ENCODE data around the gene WASF1.

Gene WASF1

GRCh38 chr6:110179406-110180227 lies at the start of gene WASF1:
TSS of gene WASF1 (minus strand) at chr6:110179670. CDS start at chr6:110127601, 52,069 bp downstream.
- DNase-seq = peak; percentile 91

GRCh38 chr6:110226261-110226660 lies 46.8 kb upstream of the WASF1 start:
- DNase-seq = no peak

- DNase-seq = no peak
Measured at GRCh38 chr6:110221738-110222137, 42.3 kb upstream of the WASF1 start.

DNA sequence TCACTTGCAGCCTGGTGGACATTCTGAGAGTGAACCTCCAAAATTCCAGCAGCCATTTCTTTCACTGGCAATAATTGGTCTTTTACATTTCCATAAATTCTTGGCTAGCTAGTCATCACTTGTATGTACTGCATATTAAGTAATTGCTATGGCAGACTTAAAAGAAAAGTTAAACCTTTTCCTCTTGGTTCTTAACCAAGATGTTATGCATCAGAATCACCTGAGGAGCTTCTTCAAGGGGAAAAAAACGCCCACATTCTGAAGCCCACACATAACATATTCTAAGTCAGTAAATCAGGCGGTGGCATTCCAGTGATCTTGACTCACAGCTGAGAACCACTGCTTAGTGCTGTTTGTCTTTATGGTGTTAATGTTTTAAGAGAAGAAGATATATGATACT lies 37.8 kb upstream of the WASF1 start:
- no peak for DNase-seq

GRCh38 chr6:110216140-110216539 lies 36.7 kb upstream of the WASF1 start:
- no peak for DNase-seq

GRCh38 chr6:110214338-110214737 lies 34.9 kb upstream of the WASF1 start:
- DNase-seq = no peak

DNA sequence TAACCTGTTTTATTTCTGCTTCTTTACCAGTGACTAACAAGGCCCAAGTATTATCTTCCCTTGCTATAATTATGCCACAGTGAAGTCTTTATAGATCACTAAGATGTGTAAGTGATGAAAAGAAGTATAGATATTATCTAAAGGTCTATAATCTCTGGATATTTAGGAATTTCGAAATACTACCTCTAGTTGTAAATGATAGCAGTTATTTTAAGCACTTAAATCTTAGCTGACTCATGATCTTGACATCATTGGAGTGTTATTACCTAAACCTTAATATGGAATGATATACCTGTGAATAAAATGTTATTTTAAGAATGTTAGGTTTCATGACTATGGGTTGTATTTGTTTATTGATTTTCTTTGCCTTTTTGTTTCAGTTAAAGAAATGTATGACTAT lies 32.3 kb upstream of the WASF1 start:
- no peak for DNase-seq

GRCh38 chr6:110207652-110208051 lies 28.2 kb upstream of the WASF1 start:
- DNase-seq = no peak

DNA sequence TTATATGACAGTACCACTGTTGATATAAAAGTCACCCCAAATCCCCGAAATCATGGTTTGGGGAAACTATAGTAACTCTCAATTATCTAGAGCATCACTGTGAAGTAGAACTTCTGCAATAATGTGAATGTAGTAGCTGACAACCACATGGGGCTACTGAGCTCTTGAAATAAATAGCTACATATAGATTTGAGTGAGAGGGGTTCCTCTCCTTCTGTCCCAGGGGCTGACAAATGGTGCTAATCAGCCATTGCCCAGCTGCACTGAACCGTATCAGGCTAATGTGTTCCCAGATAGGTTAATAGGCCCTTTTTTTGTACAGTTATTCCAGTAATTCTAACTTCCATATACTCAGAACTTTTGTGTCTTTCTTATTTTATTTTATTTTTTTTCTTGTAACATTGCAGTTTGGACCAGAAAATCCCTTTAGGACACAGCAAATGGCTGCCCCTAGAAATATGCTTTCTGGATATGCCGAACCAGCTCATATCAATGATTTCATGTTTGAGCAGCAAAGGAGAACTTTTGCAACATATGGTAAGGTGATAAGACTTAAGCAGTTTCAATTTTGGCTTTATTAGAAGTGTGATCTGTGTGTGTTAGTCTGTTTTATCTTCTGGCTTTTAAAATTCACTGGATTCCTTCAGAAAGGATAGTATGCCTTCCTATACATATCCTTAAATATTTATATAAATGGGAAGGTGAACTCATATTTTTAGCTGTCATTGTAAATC lies 21.8 kb upstream of the WASF1 start:
- DNase-seq = no peak

DNA sequence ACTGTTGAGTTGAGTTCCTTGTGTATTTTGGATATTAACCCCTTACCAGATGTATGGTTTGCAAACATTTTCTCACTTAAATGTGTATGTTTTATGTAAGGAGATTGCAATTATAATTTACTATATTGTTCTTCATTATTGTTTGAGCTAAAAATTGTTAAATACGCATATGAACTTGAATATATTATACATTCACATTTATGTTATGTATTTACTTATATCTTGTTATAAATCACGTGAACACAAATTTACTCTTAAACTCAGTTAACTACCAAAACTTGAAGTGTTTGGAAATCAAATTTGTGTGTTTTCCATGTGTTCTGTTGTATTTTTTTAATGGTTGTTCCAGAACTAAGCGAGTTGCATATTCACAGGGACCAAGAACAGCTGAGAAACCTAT lies 19.1 kb upstream of the WASF1 start:
- DNase-seq = no peak

GRCh38 chr6:110196874-110197273 lies 17.4 kb upstream of the WASF1 start:
- no peak for DNase-seq

GRCh38 chr6:110195639-110196038 lies 16.2 kb upstream of the WASF1 start:
- DNase-seq = no peak

DNA sequence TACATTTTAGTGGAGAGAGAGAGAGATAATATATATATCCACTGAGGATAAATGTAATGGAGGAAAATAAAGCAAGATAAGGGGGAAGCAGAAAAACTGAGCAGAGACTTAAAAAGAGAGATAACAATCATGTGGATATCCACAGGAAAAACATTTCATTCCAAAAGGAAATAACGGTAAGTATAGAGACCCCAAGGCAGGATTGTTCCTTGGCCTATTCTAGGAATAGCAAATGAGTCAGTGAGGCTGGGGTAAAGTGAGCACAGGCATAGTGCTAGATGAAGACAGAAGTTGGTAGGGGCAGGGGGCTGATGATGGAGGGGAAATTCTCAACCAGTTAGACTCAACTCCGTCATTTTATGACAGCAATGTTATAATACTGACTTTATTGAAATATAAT lies 12.0 kb upstream of the WASF1 start:
- DNase-seq = no peak

DNA sequence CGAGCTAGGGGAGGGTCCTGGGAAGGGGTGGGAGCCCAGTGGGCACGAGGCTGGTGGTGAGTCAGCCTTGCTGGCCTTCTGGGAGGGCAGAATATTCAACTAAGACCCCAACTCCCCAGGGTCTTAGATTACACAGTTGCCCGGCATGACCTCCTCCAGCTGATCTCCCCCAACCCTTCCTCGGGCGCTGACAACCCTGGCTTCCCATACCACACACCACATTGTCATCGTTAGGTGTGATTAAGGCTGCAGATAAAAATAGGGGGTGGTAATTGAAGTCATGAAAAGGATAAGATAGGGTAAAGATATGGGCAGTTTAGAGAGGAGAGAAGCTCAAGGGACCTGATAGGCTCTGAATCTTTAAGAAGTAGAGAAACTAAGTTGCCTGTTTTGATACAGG lies 11.3 kb upstream of the WASF1 start:
- no peak for DNase-seq

DNA sequence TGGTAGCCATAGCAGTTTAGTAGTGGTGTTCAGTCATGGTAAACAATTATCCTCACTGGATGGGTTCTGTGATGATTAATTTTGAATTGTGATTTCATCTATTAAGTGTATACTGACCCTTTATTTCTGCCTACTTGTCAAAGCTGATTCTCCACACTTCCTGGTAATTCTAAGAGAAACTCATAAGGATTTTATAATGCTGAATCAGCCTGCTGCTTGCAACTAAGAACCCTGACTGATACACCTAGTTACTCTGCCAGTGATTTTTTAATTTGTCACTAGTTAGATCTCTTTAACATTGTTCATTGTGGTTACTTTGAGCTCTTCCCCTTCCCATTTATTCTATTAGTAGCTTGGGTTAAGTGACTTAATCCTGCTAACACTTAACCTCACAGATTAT lies 9.3 kb upstream of the WASF1 start:
- DNase-seq = no peak

DNA sequence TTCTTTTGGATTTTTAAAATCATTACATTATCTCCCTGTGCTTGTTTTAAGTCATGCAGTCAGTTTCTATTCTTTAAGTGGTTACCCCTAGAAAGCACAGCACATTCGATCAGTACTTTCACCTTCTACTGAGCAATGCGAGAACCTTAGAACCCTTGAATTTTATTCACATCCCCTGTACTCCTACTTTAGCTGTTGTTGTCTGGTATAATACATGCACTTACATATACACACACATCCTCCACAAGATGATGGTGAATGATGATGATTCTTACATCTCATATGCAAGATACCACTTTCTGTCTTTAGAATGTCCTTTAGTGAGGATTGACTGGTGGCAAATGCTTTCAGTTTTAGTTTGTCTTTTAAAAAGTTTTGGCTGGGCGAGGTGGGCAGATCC lies 6.4 kb upstream of the WASF1 start:
- no peak for DNase-seq

DNA sequence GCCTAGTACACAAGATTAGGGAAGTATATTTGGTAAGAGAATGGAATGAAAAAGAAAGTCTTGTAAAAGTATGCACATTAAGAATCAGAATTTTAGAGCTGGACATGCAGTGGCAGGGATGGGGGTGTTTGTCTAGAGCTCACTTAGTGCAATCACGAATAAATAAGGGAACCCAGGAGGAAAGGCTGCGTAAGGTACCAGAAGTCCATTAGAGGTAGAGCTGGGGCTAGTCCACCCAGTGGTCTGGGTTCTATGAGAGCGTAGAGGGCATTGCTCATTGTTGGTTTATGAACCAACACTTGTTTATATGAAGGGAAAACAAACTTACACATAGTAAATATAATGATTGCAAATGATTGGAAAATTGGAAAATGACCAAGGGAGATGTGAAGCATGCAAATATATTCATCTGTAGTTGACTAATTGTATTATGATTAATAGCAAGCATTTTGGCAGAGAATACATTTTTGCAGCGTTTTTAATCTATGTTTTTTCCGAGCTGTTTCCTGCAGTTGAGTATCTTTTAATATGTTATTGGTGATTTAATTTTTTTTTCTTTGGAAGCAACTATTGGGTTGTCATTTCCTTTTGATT lies 3.9 kb upstream of the WASF1 start:
- no peak for DNase-seq

DNA sequence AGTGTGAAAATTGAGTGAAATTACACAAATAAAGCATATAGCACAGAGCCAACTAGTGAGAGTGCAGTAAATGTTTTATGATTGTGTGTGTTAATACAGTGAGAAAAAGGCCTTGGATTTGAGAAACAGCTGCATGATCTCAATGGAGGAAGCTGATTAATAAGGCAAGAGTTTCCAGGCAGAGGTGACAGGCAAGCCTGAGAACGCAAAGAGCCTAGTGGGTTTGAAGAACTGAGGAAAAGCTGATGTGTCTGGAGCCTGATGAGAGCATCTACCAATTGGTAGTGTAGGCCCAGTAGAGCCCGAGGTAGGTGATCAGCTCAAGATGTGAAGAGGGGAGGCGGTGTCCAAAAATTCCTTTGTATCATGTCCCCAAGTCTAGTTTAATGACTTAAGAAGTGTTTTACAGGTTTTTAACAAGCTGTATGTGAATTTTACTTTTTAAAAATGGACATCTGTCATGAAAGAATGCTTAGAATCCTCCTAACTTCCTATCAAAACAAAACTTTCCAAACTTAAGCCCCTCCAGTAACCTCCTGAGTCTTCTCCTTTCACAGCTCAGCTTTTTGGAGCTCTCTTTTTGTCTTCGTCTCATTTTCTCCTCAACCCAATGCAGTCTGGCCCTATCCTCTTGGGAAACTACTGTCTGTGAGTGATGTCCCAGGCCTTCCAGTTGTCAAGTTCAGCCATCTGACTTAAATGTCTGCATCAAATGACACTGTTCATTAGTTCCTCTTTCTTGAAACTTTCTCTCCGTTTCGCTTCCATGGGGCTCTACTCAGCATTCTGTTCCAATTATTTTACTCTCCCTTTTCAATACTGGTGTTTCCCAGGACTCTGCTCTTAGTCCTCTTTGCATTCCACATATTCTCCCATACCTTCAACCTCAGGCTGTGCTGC lies 1.9 kb upstream of the WASF1 start:
- DNase-seq = peak; percentile 45

GRCh38 chr6:110180228-110181008 lies 948 bp upstream of the WASF1 start, which contains the start of gene CDC40:
TSS of gene CDC40 (plus strand) at chr6:110180427. CDS start at chr6:110180445, 18 bp downstream.
- DNase-seq = no peak

DNA sequence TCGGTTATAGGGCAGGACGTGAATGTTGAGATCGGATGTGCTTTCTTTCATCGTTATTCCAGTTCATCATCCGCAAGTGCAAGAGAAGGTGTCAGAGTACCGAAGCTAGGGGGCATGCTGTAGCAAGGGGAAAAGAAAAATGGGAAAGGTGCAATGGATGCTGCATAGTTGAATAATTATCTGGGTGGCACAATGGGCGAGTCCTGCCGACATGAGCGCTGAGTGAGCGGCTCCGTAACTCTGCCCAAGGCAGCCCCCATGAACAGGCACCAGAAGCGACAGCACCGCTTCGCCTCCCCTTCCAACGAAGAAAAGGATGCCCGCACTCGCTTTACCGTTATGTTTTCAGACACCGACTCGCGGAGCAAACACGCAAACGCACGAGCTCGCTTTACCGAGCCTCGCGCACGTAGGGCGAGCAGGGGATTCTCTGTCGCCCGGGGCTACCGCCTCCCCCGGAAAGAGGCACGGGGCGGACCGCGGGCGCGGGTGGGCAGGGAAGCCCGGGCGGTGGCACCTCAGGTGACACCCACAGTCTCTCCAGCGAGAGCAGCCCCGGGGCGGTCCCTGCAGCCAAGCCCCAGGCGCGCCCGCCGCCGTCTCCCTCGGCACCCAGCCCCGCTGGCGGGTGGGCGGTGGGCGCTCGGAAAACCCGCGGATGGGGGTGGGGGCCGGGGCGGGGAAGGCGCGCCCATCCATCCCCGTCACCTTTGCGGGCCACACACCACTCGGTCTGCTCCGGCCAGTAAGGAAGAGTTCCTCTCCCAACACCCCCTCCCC lies 654 bp downstream of the WASF1 start:
- peak; percentile 24 for DNase-seq

- no peak for DNase-seq
Measured at GRCh38 chr6:110173506-110174132, 5.9 kb downstream of the WASF1 start.
